Karpas-422 (cell line): ENCODE measurements around the gene SLC22A17. TPM values are rescaled to one million over a fixed set of nuclear protein-coding genes. Genes with fewer than 3 reads are reported as not detected.

ENCODE experiments used
- DNase-seq: peaks from one replicate; pipeline ENCODE4 v3.0.0-alpha.2; 2015
- H2AFZ ChIP-seq: fragments of 200-600 bp; sonication (generic); 2 replicates; pipeline ENCODE4 v1.6.1; 2014; ENCODE audit warnings: antibody characterized with exemption, low read length, mixed read lengths
- H3K27ac ChIP-seq: fragments of 200-600 bp; sonication (generic); 2 replicates; pipeline ENCODE4 v1.5.1; 2014; ENCODE audit warnings: mild to moderate bottlenecking, low read length, moderate library complexity
- H3K27me3 ChIP-seq: fragments of 200-600 bp; sonication (generic); 2 replicates; pipeline ENCODE4 v1.6.1; 2014; ENCODE audit warnings: low read length, mixed read lengths
- H3K36me3 ChIP-seq: fragments of 200-600 bp; sonication (generic); 2 replicates; pipeline ENCODE4 v1.6.1; 2014; ENCODE audit warnings: low read length, mixed read lengths; ENCODE audit not compliant: insufficient read depth
- H3K4me1 ChIP-seq: fragments of 200-600 bp; sonication (generic); 2 replicates; pipeline ENCODE4 v1.6.1; 2014; ENCODE audit warnings: mild to moderate bottlenecking, low read length, mixed read lengths
- H3K4me2 ChIP-seq: fragments of 200-600 bp; sonication (generic); 2 replicates; pipeline ENCODE4 v1.6.1; 2014; ENCODE audit warnings: low read length, low read depth, mild to moderate bottlenecking; ENCODE audit not compliant: poor library complexity, severe bottlenecking
- H3K4me3 ChIP-seq: fragments of 200-600 bp; sonication (generic); 2 replicates; pipeline ENCODE4 v1.5.1; 2014; ENCODE audit warnings: mild to moderate bottlenecking, antibody characterized with exemption, low read length, mixed read lengths
- H3K79me2 ChIP-seq: fragments of 200-600 bp; sonication (generic); 2 replicates; pipeline ENCODE4 v1.6.1; 2014; ENCODE audit warnings: mild to moderate bottlenecking, low read length, mixed read lengths
- H3K9ac ChIP-seq: fragments of 200-600 bp; sonication (generic); 2 replicates; pipeline ENCODE4 v1.6.0; 2014; ENCODE audit warnings: low read length
- H3K9me2 ChIP-seq: fragments of 200-600 bp; sonication (generic), shearing (Covaris generic); replicated peaks from 2 replicates; pipeline ENCODE4 v1.6.0; 2014; ENCODE audit warnings: mild to moderate bottlenecking, low read length, moderate library complexity; ENCODE audit not compliant: insufficient read depth
- H3K9me3 ChIP-seq: fragments of 300-700, 200-600 bp; sonication (generic); 2 replicates; pipeline ENCODE4 v1.6.1; 2014; ENCODE audit warnings: low read length, mixed read lengths
- H4K20me1 ChIP-seq: fragments of 200-600 bp; sonication (generic); 2 replicates; pipeline ENCODE4 v1.6.1; 2014; ENCODE audit warnings: mild to moderate bottlenecking, antibody characterized with exemption, low read length, low read depth; ENCODE audit not compliant: insufficient read depth
- total RNA-seq: library from RNA; depleted of rRNA; stranded (reverse); fragments of >200 nt; shearing (Covaris generic); gene quantifications from 2 replicates; pipeline ENCODE4 v1.2.3, GENCODE V29; 2014; ENCODE audit warnings: low replicate concordance

SLC22A17 gene
- total RNA-seq, 1 experiment from 2014 or later, result not detected

- Histone ChIP-seq H3K27ac (peak overlapping the region; percentile 55), H3K79me2 (peaks cover 30% of the 10 kb centered on the region), H2AFZ (0 out of 2 replicates have a peak overlapping the region, but pooled peaks have one; percentile 8), H3K4me1 (peaks cover 34% of the 10 kb centered on the region), H3K9ac (peak overlapping the region; percentile 71), H4K20me1 (peaks cover 6% of the 10 kb centered on the region; the same call in 1 of the 2 replicates), H3K9me3 (no peaks in the 10 kb centered on the region), H3K9me2 (no peaks in the 10 kb centered on the region), H3K36me3 (peaks cover 26% of the 10 kb centered on the region), H3K27me3 (no peaks in the 10 kb centered on the region), H3K4me2 (peak overlapping the region; percentile 83), H3K4me3 (peak overlapping the region; percentile 69)
- no peak for DNase-seq
These were observed 32.7 kb downstream of the SLC22A17 start for GRCh38 chr14:23319746-23320583.

- H3K4me1 ChIP-seq, result peaks cover 14% of the 10 kb centered on the region
- no peaks in the 10 kb centered on the region for H3K9me3 ChIP-seq
- no peak overlapping the region for H3K9ac ChIP-seq
- no peaks in the 10 kb centered on the region for H4K20me1 ChIP-seq
- DNase-seq, result no peak
- no peaks in the 10 kb centered on the region for H3K36me3 ChIP-seq
- peaks cover 7% of the 10 kb centered on the region; the same call in 1 of the 2 replicates for H3K79me2 ChIP-seq
- no peak overlapping the region for H2AFZ ChIP-seq
- no peak overlapping the region for H3K4me2 ChIP-seq
- no peak overlapping the region for H3K4me3 ChIP-seq
- no peaks in the 10 kb centered on the region for H3K9me2 ChIP-seq
- H3K27ac ChIP-seq, result no peak overlapping the region
- H3K27me3 ChIP-seq, result no peaks in the 10 kb centered on the region
These were observed 36.4 kb downstream of the SLC22A17 start for GRCh38 chr14:23316300-23316699.

GRCh38 chr14:23310546-23310945 lies 42.1 kb downstream of the SLC22A17 start:
- no peaks in the 10 kb centered on the region for H4K20me1 ChIP-seq
- DNase-seq, result no peak
- no peaks in the 10 kb centered on the region for H3K27me3 ChIP-seq
- H3K4me2 ChIP-seq, result no peak overlapping the region
- H3K36me3 ChIP-seq, result peaks cover 9% of the 10 kb centered on the region; the same call in 1 of the 2 replicates
- no peak overlapping the region for H2AFZ ChIP-seq
- H3K4me1 ChIP-seq, result peaks cover 24% of the 10 kb centered on the region
- no peaks in the 10 kb centered on the region for H3K9me2 ChIP-seq
- H3K79me2 ChIP-seq, result peaks cover 54% of the 10 kb centered on the region
- H3K9me3 ChIP-seq, result no peaks in the 10 kb centered on the region
- H3K4me3 ChIP-seq, result no peak overlapping the region
- no peak overlapping the region for H3K27ac ChIP-seq
- H3K9ac ChIP-seq, result no peak overlapping the region

GRCh38 chr14:23308721-23309445 lies 43.8 kb downstream of the SLC22A17 start:
- H3K9me2 ChIP-seq, result no peaks in the 10 kb centered on the region
- H3K9ac ChIP-seq, result 0 out of 2 replicates have a peak overlapping the region, but pooled peaks have one; percentile 98
- peaks cover 54% of the 10 kb centered on the region for H3K79me2 ChIP-seq
- no peak overlapping the region for H2AFZ ChIP-seq
- no peak overlapping the region for H3K4me3 ChIP-seq
- no peaks in the 10 kb centered on the region for H3K9me3 ChIP-seq
- DNase-seq, result no peak
- peaks cover 26% of the 10 kb centered on the region for H3K4me1 ChIP-seq
- no peak overlapping the region for H3K27ac ChIP-seq
- no peaks in the 10 kb centered on the region for H4K20me1 ChIP-seq
- H3K36me3 ChIP-seq, result peaks cover 9% of the 10 kb centered on the region; the same call in 1 of the 2 replicates
- no peak overlapping the region for H3K4me2 ChIP-seq
- no peaks in the 10 kb centered on the region for H3K27me3 ChIP-seq

- Histone ChIP-seq H3K36me3 (peaks cover 9% of the 10 kb centered on the region; the same call in 1 of the 2 replicates), H3K27me3 (no peaks in the 10 kb centered on the region), H3K4me3 (peak overlapping the region; percentile 97), H2AFZ (no peak overlapping the region), H3K4me1 (peaks cover 29% of the 10 kb centered on the region), H3K9ac (peak overlapping the region; percentile 98), H3K9me3 (no peaks in the 10 kb centered on the region), H3K79me2 (peaks cover 57% of the 10 kb centered on the region), H4K20me1 (no peaks in the 10 kb centered on the region), H3K9me2 (no peaks in the 10 kb centered on the region), H3K4me2 (peak overlapping the region; percentile 95), H3K27ac (peak overlapping the region; percentile 59; the same call in 1 of the 2 replicates)
- DNase-seq, result no peak
These were observed 44.7 kb downstream of the SLC22A17 start for GRCh38 chr14:23307687-23308644.

- Histone ChIP-seq H3K79me2 (peaks cover 57% of the 10 kb centered on the region), H4K20me1 (no peaks in the 10 kb centered on the region), H3K36me3 (peaks cover 9% of the 10 kb centered on the region; the same call in 1 of the 2 replicates), H3K4me1 (peaks cover 34% of the 10 kb centered on the region), H2AFZ (no peak overlapping the region), H3K27ac (peak overlapping the region; percentile 59), H3K9me3 (no peaks in the 10 kb centered on the region), H3K4me2 (peak overlapping the region; percentile 95), H3K27me3 (no peaks in the 10 kb centered on the region), H3K9me2 (no peaks in the 10 kb centered on the region), H3K4me3 (peak overlapping the region; percentile 97), H3K9ac (peak overlapping the region; percentile 98)
- no peak for DNase-seq
These were observed 45.5 kb downstream of the SLC22A17 start for GRCh38 chr14:23307146-23307530.

GRCh38 chr14:23306412-23307145 lies 46.1 kb downstream of the SLC22A17 start, which contains the start of gene BCL2L2:
Gene BCL2L2, plus strand, starts transcription at chr14:23306833. Its CDS starts 935 bp downstream, at chr14:23307768.
- Histone ChIP-seq H3K4me3 (peak within 1 kb of the TSS; percentile 97), H3K4me1 (peaks cover 37% of the 10 kb centered on the region), H3K27me3 (no peaks in the 10 kb centered on the region), H3K79me2 (peaks cover 54% of the 10 kb centered on the region), H3K9ac (peak within 1 kb of the TSS; percentile 98), H3K4me2 (peak within 1 kb of the TSS; percentile 95), H3K27ac (peak within 1 kb of the TSS; percentile 59), H4K20me1 (no peaks in the 10 kb centered on the region), H3K9me2 (no peaks in the 10 kb centered on the region), H3K9me3 (no peaks in the 10 kb centered on the region), H2AFZ (peak within 1 kb of the TSS; percentile 69; the same call in 1 of the 2 replicates), H3K36me3 (peaks cover 9% of the 10 kb centered on the region; the same call in 1 of the 2 replicates)
- DNase-seq, result peak; percentile 95
